Measurements from ENCODE around the gene TENM4.

TENM4 gene

GRCh38 chr11:79336797-79337517 lies 103.9 kb downstream of the TENM4 start:
- DNase-seq: no peak

- DNase-seq: no peak
Observed at GRCh38 chr11:79335681-79336080, 105.1 kb downstream of the TENM4 start.

GRCh38 chr11:79333355-79333754 lies 107.5 kb downstream of the TENM4 start:
- DNase-seq: no peak

- DNase-seq: no peak
Observed at GRCh38 chr11:79332017-79332416, 108.8 kb downstream of the TENM4 start.

- no peak for DNase-seq
Observed at GRCh38 chr11:79331203-79331901, 109.5 kb downstream of the TENM4 start.

GRCh38 chr11:79330651-79331050 lies 110.2 kb downstream of the TENM4 start:
- DNase-seq: no peak

- no peak for DNase-seq
Observed at GRCh38 chr11:79329561-79329960, 111.3 kb downstream of the TENM4 start.

GRCh38 chr11:79328402-79328801 lies 112.4 kb downstream of the TENM4 start:
- no peak for DNase-seq

GRCh38 chr11:79325851-79326250 lies 115.0 kb downstream of the TENM4 start:
- DNase-seq: no peak

- no peak for DNase-seq
Observed at GRCh38 chr11:79321263-79321662, 119.6 kb downstream of the TENM4 start.

GRCh38 chr11:79314906-79315689 lies 125.7 kb downstream of the TENM4 start:
- no peak for DNase-seq

GRCh38 chr11:79313530-79313913 lies 127.3 kb downstream of the TENM4 start:
- DNase-seq: no peak

GRCh38 chr11:79312617-79313529 lies 128.0 kb downstream of the TENM4 start:
- no peak for DNase-seq

- DNase-seq: no peak
Observed at GRCh38 chr11:79311461-79311860, 129.4 kb downstream of the TENM4 start.

GRCh38 chr11:79309407-79309806 lies 131.4 kb downstream of the TENM4 start:
- DNase-seq: no peak

- DNase-seq: no peak
Observed at GRCh38 chr11:79308429-79308828, 132.4 kb downstream of the TENM4 start.

GRCh38 chr11:79304599-79305212 lies 136.1 kb downstream of the TENM4 start:
- no peak for DNase-seq

GRCh38 chr11:79296141-79296540 lies 144.7 kb downstream of the TENM4 start:
- DNase-seq: no peak

- DNase-seq: no peak
Observed at GRCh38 chr11:79294845-79295731, 145.7 kb downstream of the TENM4 start.

- DNase-seq: no peak
Observed at GRCh38 chr11:79291948-79292347, 148.9 kb downstream of the TENM4 start.

- DNase-seq: no peak
Observed at GRCh38 chr11:79290761-79291160, 150.1 kb downstream of the TENM4 start.
